Anterior cingulate cortex (tissue), 58 donors: ENCODE measurements around the gene MMP17.
"Not testable (repeated sequence)": the region's sequence is repeated elsewhere in the genome, so short reads cannot be mapped to it uniquely, and the experiment has no call there.

Source experiments
- DNase-seq, 58 donors: peaks; one replicate each; lab custom pipeline; 2025; lab: John Stamatoyannopoulos, UW

MMP17 gene

GRCh38 chr12:131861261-131862083 lies 33.3 kb downstream of the MMP17 start:
- DNase-seq: no peak

GRCh38 chr12:131862084-131862441 lies 33.9 kb downstream of the MMP17 start:
- no peak for DNase-seq

- no peak for DNase-seq
These were observed 34.4 kb downstream of the MMP17 start for GRCh38 chr12:131862600-131862993.

GRCh38 chr12:131862994-131863710 lies 35.0 kb downstream of the MMP17 start:
- DNase-seq: no peak

GRCh38 chr12:131863711-131864396 lies 35.7 kb downstream of the MMP17 start:
- DNase-seq: no peak

- no peak for DNase-seq
These were observed 36.3 kb downstream of the MMP17 start for GRCh38 chr12:131864469-131864868.

GRCh38 chr12:131865180-131865875 lies 37.1 kb downstream of the MMP17 start:
- DNase-seq: no peak

GRCh38 chr12:131867471-131867870 lies 39.3 kb downstream of the MMP17 start:
- DNase-seq: no peak

- peak in 2 of 58 donors; percentile 14 to 48 for DNase-seq
These were observed 39.9 kb downstream of the MMP17 start for GRCh38 chr12:131867891-131868675.

- no peak for DNase-seq
These were observed 41.8 kb downstream of the MMP17 start for GRCh38 chr12:131869871-131870418.

- DNase-seq: no peak
These were observed 43.5 kb downstream of the MMP17 start for GRCh38 chr12:131871677-131872076.

- DNase-seq: no peak
These were observed 44.2 kb downstream of the MMP17 start for GRCh38 chr12:131872154-131873051.

- no peak for DNase-seq
These were observed 45.1 kb downstream of the MMP17 start for GRCh38 chr12:131873293-131873692.

GRCh38 chr12:131874972-131875371 lies 46.8 kb downstream of the MMP17 start:
- not testable (repeated sequence) for DNase-seq

GRCh38 chr12:131877216-131877615 lies 49.0 kb downstream of the MMP17 start:
- DNase-seq: not testable (repeated sequence)

- not testable (repeated sequence) for DNase-seq
These were observed 50.2 kb downstream of the MMP17 start for GRCh38 chr12:131878436-131878835.

- no peak for DNase-seq
These were observed 54.8 kb downstream of the MMP17 start for GRCh38 chr12:131882804-131883520.

- DNase-seq: no peak
These were observed 55.3 kb downstream of the MMP17 start for GRCh38 chr12:131883521-131883900.
